H1 (cell line): Measurements from ENCODE around the gene CAD. TPM values are rescaled to one million over a fixed set of nuclear protein-coding genes. Genes with fewer than 3 reads are reported as not detected.

Source experiments
- CTCF ChIA-PET: fragments of 300-600 bp; sonication (Branson Sonifier 250); formaldehyde crosslinking; loops from one replicate; lab custom pipeline; 2021; ENCODE audit not compliant: partially characterized antibody; lab: Charles Lee
- POLR2A ChIA-PET: fragments of 300-600 bp; sonication (Branson Sonifier 250); formaldehyde crosslinking; loops from one replicate; lab custom pipeline; 2021; ENCODE audit warnings: inconsistent platforms; ENCODE audit not compliant: partially characterized antibody; lab: Charles Lee
- DNase-seq, 2 experiments: peaks; one replicate each; pipeline versions ENCODE4 v3.0.0 to v3.0.0-alpha.2; 2010 to 2022; ENCODE audit warnings: low spot score in 2 of 2, low read depth in 1 of 2, mixed read lengths in 1 of 2
- FAIRE-seq: peaks from 2 replicates; lab custom pipeline; 2011; peaks lifted over from hg19 to GRCh38; lab: Jason Lieb, UNC
- H2AFZ ChIP-seq: 2 replicates; pipeline ENCODE4 v1.8.1; 2012; ENCODE audit warnings: low read length, inconsistent platforms
- H2AK5ac ChIP-seq: 2 replicates; pipeline ENCODE4 v1.6.1; 2013; ENCODE audit warnings: low read depth, low read length
- H2BK120ac ChIP-seq: replicated peaks from 2 replicates; pipeline ENCODE3; 2013; ENCODE audit warnings: low read depth, low read length, inconsistent platforms
- H2BK12ac ChIP-seq: 2 replicates; pipeline ENCODE4 v1.6.1; 2013; ENCODE audit warnings: low read depth, low read length
- H2BK15ac ChIP-seq: 2 replicates; pipeline ENCODE4 v1.6.1; 2013; ENCODE audit warnings: low read length
- H2BK20ac ChIP-seq: 2 replicates; pipeline ENCODE4 v1.6.1; 2013; ENCODE audit warnings: low read length
- H2BK5ac ChIP-seq: 2 replicates; pipeline ENCODE4 v1.6.1; 2013; ENCODE audit warnings: low read depth, low read length
- H3K14ac ChIP-seq: 2 replicates; pipeline ENCODE4 v1.6.1; 2013; ENCODE audit warnings: inconsistent platforms; ENCODE audit not compliant: insufficient read length
- H3K18ac ChIP-seq: 2 replicates; pipeline ENCODE4 v1.6.1; 2013; ENCODE audit warnings: low read length; ENCODE audit errors: extremely low read depth
- H3K23ac ChIP-seq: 2 replicates; pipeline ENCODE4 v1.6.1; 2013; ENCODE audit warnings: inconsistent platforms; ENCODE audit not compliant: insufficient read length
- H3K23me2 ChIP-seq: 2 replicates; pipeline ENCODE4 v1.6.1; 2013; ENCODE audit warnings: low read depth, low read length
- H3K27ac ChIP-seq: 2 replicates; pipeline ENCODE4 v1.6.1; 2011; ENCODE audit warnings: low read depth, low read length, inconsistent platforms
- H3K27me3 ChIP-seq, 4 experiments: replicated peaks in 1 of 4; 1 replicate in 1 of 4; 2 replicates in 3 of 4; pipeline versions ENCODE4 v1.6.1 to v1.8.1; 2011 to 2013; ENCODE audit warnings: low read length in 3 of 4, mild to moderate bottlenecking in 3 of 4, inconsistent platforms in 2 of 4, mixed read lengths in 2 of 4, moderate library complexity in 1 of 4; ENCODE audit not compliant: control insufficient read depth in 3 of 4, insufficient read depth in 3 of 4; ENCODE audit errors: extremely low read depth in 1 of 4
- H3K36me3 ChIP-seq, 4 experiments: 2 replicates each; pipeline versions ENCODE4 v1.6.1 to v1.8.1; 2011 to 2013; ENCODE audit warnings: mild to moderate bottlenecking in 4 of 4, low read length in 3 of 4, moderate library complexity in 2 of 4, control low read depth in 1 of 4, inconsistent platforms in 1 of 4; ENCODE audit not compliant: insufficient read depth in 4 of 4, control insufficient read depth in 2 of 4
- H3K4ac ChIP-seq: replicated peaks from 2 replicates; pipeline ENCODE3; 2013; ENCODE audit warnings: low read length, low read depth, mixed read lengths, inconsistent platforms; ENCODE audit not compliant: insufficient read length
- H3K4me1 ChIP-seq, 4 experiments: replicated peaks in 1 of 4; 1 replicate in 1 of 4; 2 replicates in 3 of 4; pipeline versions ENCODE4 v1.6.1 to v1.8.1; 2011 to 2013; ENCODE audit warnings: low read length in 3 of 4, inconsistent platforms in 2 of 4, mixed read lengths in 1 of 4; ENCODE audit not compliant: insufficient read depth in 4 of 4, control insufficient read depth in 3 of 4
- H3K4me2 ChIP-seq, 2 experiments: 2 replicates each; pipeline versions ENCODE4 v1.6.1 to v1.8.1; 2011 to 2013; ENCODE audit warnings: low read depth in 2 of 2, low read length in 2 of 2, control low read depth in 1 of 2, inconsistent platforms in 1 of 2, mild to moderate bottlenecking in 1 of 2; ENCODE audit not compliant: insufficient read depth in 1 of 2
- H3K4me3 ChIP-seq, 4 experiments: fragments of 200-600, 300-600 bp in 1 of 4; sonication (generic), shearing (Covaris generic), sonication (Bioruptor Twin) in 1 of 4; 2 replicates each; pipeline versions ENCODE4 v1.5.1 to v1.8.1; 2011 to 2016; ENCODE audit warnings: low read length in 4 of 4, low read depth in 3 of 4, control low read depth in 2 of 4, inconsistent platforms in 2 of 4, mild to moderate bottlenecking in 2 of 4, mixed read lengths in 1 of 4, moderate library complexity in 1 of 4; ENCODE audit not compliant: insufficient read depth in 2 of 4; ENCODE audit errors: extremely low read depth in 1 of 4
- H3K56ac ChIP-seq: replicated peaks from 2 replicates; pipeline ENCODE3; 2013; ENCODE audit warnings: low read depth, mild to moderate bottlenecking, mixed read lengths, low read length, inconsistent platforms; ENCODE audit not compliant: insufficient read length
- H3K79me1 ChIP-seq: 2 replicates; pipeline ENCODE4 v1.6.1; 2013; ENCODE audit warnings: low read depth, low read length, control low read depth
- H3K79me2 ChIP-seq, 2 experiments: 2 replicates each; pipeline versions ENCODE4 v1.6.1 to v1.8.1; 2012 to 2013; ENCODE audit warnings: low read length in 2 of 2, mild to moderate bottlenecking in 2 of 2, inconsistent platforms in 1 of 2; ENCODE audit not compliant: insufficient read depth in 2 of 2, control insufficient read depth in 1 of 2
- H3K9ac ChIP-seq, 4 experiments: replicated peaks in 1 of 4; 1 replicate in 1 of 4; 2 replicates in 3 of 4; pipeline versions ENCODE4 v1.6.1 to v1.8.1; 2011 to 2013; ENCODE audit warnings: low read depth in 3 of 4, low read length in 3 of 4, control low read depth in 2 of 4, mild to moderate bottlenecking in 2 of 4, moderate library complexity in 2 of 4, inconsistent platforms in 1 of 4; ENCODE audit errors: extremely low read depth in 1 of 4
- H3K9me3 ChIP-seq, 2 experiments: 2 replicates each; pipeline versions ENCODE4 v1.6.1 to v1.8.1; 2012 to 2013; ENCODE audit warnings: mild to moderate bottlenecking in 2 of 2, moderate library complexity in 2 of 2, control low read depth in 1 of 2, inconsistent platforms in 1 of 2, low read depth in 1 of 2, low read length in 1 of 2, mixed read lengths in 1 of 2; ENCODE audit not compliant: insufficient read depth in 2 of 2
- H4K20me1 ChIP-seq, 2 experiments: replicated peaks in 1 of 2; 2 replicates each; pipeline versions ENCODE3 to v1.8.1; 2011 to 2013; ENCODE audit warnings: inconsistent platforms in 2 of 2, low read length in 2 of 2, mild to moderate bottlenecking in 1 of 2; ENCODE audit not compliant: insufficient read depth in 2 of 2, control insufficient read depth in 1 of 2
- H4K5ac ChIP-seq: 2 replicates; pipeline ENCODE4 v1.6.1; 2013; ENCODE audit warnings: low read length, low read depth, mixed read lengths, inconsistent platforms; ENCODE audit not compliant: insufficient read length
- H4K8ac ChIP-seq: 2 replicates; pipeline ENCODE4 v1.8.0; 2013; ENCODE audit warnings: mild to moderate bottlenecking, moderate library complexity, low read length, inconsistent platforms; ENCODE audit not compliant: insufficient read depth; ENCODE audit errors: extremely low read depth
- H4K91ac ChIP-seq: replicated peaks from 2 replicates; pipeline ENCODE3; 2013; ENCODE audit warnings: low read length, mixed read lengths, inconsistent platforms; ENCODE audit not compliant: insufficient read length
- ASH2L ChIP-seq: fragments of 200-600, 300-600 bp; sonication (generic); IDR thresholded peaks from one replicate; pipeline ENCODE4 v1.7.1; 2017; ENCODE audit warnings: low read length
- CHD1 ChIP-seq: IDR thresholded peaks from 2 replicates; pipeline ENCODE4 v1.6.1; 2012; ENCODE audit warnings: low read depth, low read length, improper control_type of control experiment
- KDM1A ChIP-seq: fragments of 200-600, 300-600 bp; sonication (generic); IDR thresholded peaks from 2 replicates; pipeline ENCODE4 v1.7.1; 2016; ENCODE audit warnings: mild to moderate bottlenecking, low read length, borderline replicate concordance
- TCF12 ChIP-seq: IDR thresholded peaks from 2 replicates; pipeline ENCODE4 v1.6.1; 2011; ENCODE audit warnings: low read depth, mild to moderate bottlenecking, low read length
- ZNF274 ChIP-seq: IDR thresholded peaks from 2 replicates; pipeline ENCODE4 v1.7.0; 2012; ENCODE audit warnings: low read length, borderline replicate concordance; ENCODE audit errors: extremely low read depth
- WGBS, 2 experiments: shearing (Covaris generic) in 1 of 2; methylation state at CpG; one replicate each; pipeline versions ENCODE4 v1.1.6 to v1.1.7; 2013 to 2015; ENCODE audit warnings: low lambda C conversion rate in 2 of 2, mixed read lengths in 2 of 2, inconsistent platforms in 1 of 2, low coverage in 1 of 2, missing lambda C conversion rate in 1 of 2; ENCODE audit not compliant: insufficient replicate concordance in 2 of 2, insufficient coverage in 1 of 2, insufficient read length in 1 of 2; ENCODE audit errors: extremely low coverage in 1 of 2, missing lambda C conversion rate in 1 of 2; 5-methylcytosine and 5-hydroxymethylcytosine counted together
- polyA plus RNA-seq, 7 experiments: library from polyadenylated mRNA; depleted of rRNA in 3 of 7; stranded (reverse) in 5 of 7; unstranded in 2 of 7; fragments of >200 nt in 5 of 7; fragments of 200-250 nt in 2 of 7; gene quantifications; 1 replicate in 5 of 7; 2 replicates in 1 of 7; 4 replicates in 1 of 7; pipeline versions ENCODE4 v1.2.1 to v1.2.3, GENCODE V29; 2011 to 2013; ENCODE audit warnings: missing spikeins in 2 of 7, mixed read lengths in 2 of 7
- total RNA-seq: library from RNA; stranded (reverse); fragmentation: NEBNext Ultra II Directional; extraction: Animal tissue kit (Norgen Biotek cat#: 25700); gene quantifications from 2 replicates; pipeline ENCODE4 v1.2.1, GENCODE V29; 2021

CAD gene
- total and polyA plus RNA-seq, 2 of the 8 experiments (the other 6 are each of a cell fraction or from before 2014, with no cell fraction given): 130 to 146 TPM

GRCh38 chr2:27255187-27255586, 38.0 kb downstream of the CAD start:
- H3K79me2 ChIP-seq: no peaks in the 10 kb centered on the region
- no peak for DNase-seq
- no peak overlapping the region for H3K27ac ChIP-seq
- no peaks in the 10 kb centered on the region for H3K79me1 ChIP-seq
- H3K23me2 ChIP-seq: no peaks in the 10 kb centered on the region; the same call in 1 of the 2 replicates
- no peak overlapping the region for H2BK120ac ChIP-seq
- no peak overlapping the region for H2BK12ac ChIP-seq
- no peak overlapping the region for H4K8ac ChIP-seq
- H3K14ac ChIP-seq: no peak overlapping the region
- no peak overlapping the region for H3K9ac ChIP-seq
- H4K91ac ChIP-seq: no peak overlapping the region
- no peak overlapping the region for H2AFZ ChIP-seq
- POLR2A ChIA-PET: interaction anchor here (1.2 to 32.6 kb wide), 4 partner anchors 8 to 43 kb away, joined by 3 to 835 read pairs (median 28); partner anchors contain the start of genes ATRAID, CAD and SLC5A6
- peaks cover 2 to 11% (median 6%) of the 10 kb centered on the region in 4 experiments for H3K4me1 ChIP-seq
- no peak for FAIRE-seq
- no peak overlapping the region for H3K23ac ChIP-seq
- H2AK5ac ChIP-seq: no peak overlapping the region
- CTCF ChIA-PET: interaction anchor here (0.7 to 5.6 kb wide), 6 partner anchors 11 to 37 kb away, joined by 3 to 64 read pairs (median 4); partner anchors contain the start of gene TRIM54
- 86% methylated on average over 13 of the region's 13 CpGs; no CpG with 5 or more reads in 1 of the 2 experiments for WGBS, 2 experiments
- H3K9me3 ChIP-seq: no peaks in the 10 kb centered on the region
- H2BK15ac ChIP-seq: no peak overlapping the region
- no peak overlapping the region for H3K18ac ChIP-seq
- H4K5ac ChIP-seq: no peak overlapping the region
- H2BK20ac ChIP-seq: no peak overlapping the region
- TF ChIP-seq ZNF274: no peak
- no peak for TF ChIP-seq KDM1A
- TF ChIP-seq TCF12: no peak
- no peak for TF ChIP-seq ASH2L
- no peak for TF ChIP-seq CHD1
- TF ChIP-seq, all 59 proteins: peak for 0
- Histone ChIP-seq H3K4me2 (no peak overlapping the region), H2BK5ac (no peak overlapping the region), H3K4ac (no peak overlapping the region), H3K36me3 (no peaks in the 10 kb centered on the region), H4K20me1 (peaks cover 0 to 6% of the 10 kb centered on the region in 2 experiments), H3K56ac (no peak overlapping the region), H3K27me3 (peaks cover 0 to 8% (median 4%) of the 10 kb centered on the region in 4 experiments; a peak in 5 of 7 replicates), H3K4me3 (no peak overlapping the region)
